Lung (tissue), 12 donors: ENCODE data around the gene SSRP1. TPM values are rescaled to one million over a fixed set of nuclear protein-coding genes. Genes with fewer than 3 reads are reported as not detected.

Experiments
- ATAC-seq: fragments of 200-7000 bp; cut with Tn5 transposase; one replicate; pipeline ENCODE4 v1.9.1; 2020; ENCODE audit warnings: moderate number of reproducible peaks; ENCODE audit not compliant: insufficient read depth, low FRiP score
- DNase-seq, 3 donors: peaks; one replicate each; pipeline ENCODE4 v3.0.0-alpha.2; 2013 to 2017
- H3K27ac ChIP-seq, 2 donors: one replicate each; pipeline ENCODE4 v1.5.1; 2013; ENCODE audit warnings: mild to moderate bottlenecking in 2 of 2, moderate library complexity in 2 of 2, control low read depth in 1 of 2, inconsistent platforms in 1 of 2, low read depth in 1 of 2, low read length in 1 of 2
- H3K27me3 ChIP-seq, 3 donors: one replicate each; pipeline ENCODE4 v1.5.1; 2013; ENCODE audit warnings: low read length in 2 of 3; ENCODE audit not compliant: control insufficient read depth in 3 of 3, insufficient read depth in 3 of 3
- H3K36me3 ChIP-seq, 4 donors: one replicate each; pipeline ENCODE4 v1.5.1; 2013; ENCODE audit warnings: low read length in 4 of 4, mild to moderate bottlenecking in 1 of 4, moderate library complexity in 1 of 4; ENCODE audit not compliant: control insufficient read depth in 4 of 4, insufficient read depth in 4 of 4
- H3K4me1 ChIP-seq, 5 donors: one replicate each; pipeline ENCODE4 v1.5.1; 2013; ENCODE audit warnings: low read length in 5 of 5, mild to moderate bottlenecking in 2 of 5, moderate library complexity in 1 of 5; ENCODE audit not compliant: control insufficient read depth in 5 of 5, insufficient read depth in 5 of 5
- H3K4me3 ChIP-seq: one replicate; pipeline ENCODE4 v1.5.1; 2013; ENCODE audit warnings: mild to moderate bottlenecking, control low read depth, moderate library complexity
- H3K9ac ChIP-seq, 2 donors: one replicate each; pipeline ENCODE4 v1.5.1; 2013; ENCODE audit warnings: low read length in 2 of 2, control low read depth in 1 of 2; ENCODE audit not compliant: insufficient read depth in 1 of 2
- H3K9me3 ChIP-seq, 4 donors: one replicate each; pipeline ENCODE4 v1.5.1; 2013; ENCODE audit warnings: low read length in 3 of 4, mild to moderate bottlenecking in 1 of 4, moderate library complexity in 1 of 4; ENCODE audit not compliant: control insufficient read depth in 4 of 4, insufficient read depth in 3 of 4
- CTCF ChIP-seq: IDR thresholded peaks from 2 replicates; pipeline ENCODE4 v1.5.1; 2012; ENCODE audit warnings: mild to moderate bottlenecking; ENCODE audit errors: control extremely low read depth, extremely low read depth
- WGBS, 2 donors: extraction: QIAGEN DNeasy Blood & Tissue Kit; methylation state at CpG; one replicate each; pipeline ENCODE4 v1.1.7; 2013; 5-methylcytosine and 5-hydroxymethylcytosine counted together
- polyA plus RNA-seq, 2 donors: library from polyadenylated mRNA; stranded (reverse); fragments of 200-250 nt; gene quantifications; one replicate each; pipeline ENCODE4 v1.2.1, GENCODE V29; 2013
- total RNA-seq, 2 donors: library from RNA; depleted of rRNA in 1 of 2; stranded (reverse); fragments of >200 nt in 1 of 2; gene quantifications; one replicate each; pipeline ENCODE4 v1.2.1, GENCODE V29; 2014 to 2021
- donor health status: control.
- donor health status: control.
- donor health status: Bipolar disorder and iron deficiency.
- donor health status: healthy.
- donor health status: DM: yes; HTN: yes; CAD: no.

The SSRP1 gene
- total and polyA plus RNA-seq, 4 donors: 37.1 to 76.9 (median 64.6) TPM

- H3K36me3 ChIP-seq: peaks cover 6 to 73% (median 54%) of the 10 kb centered on the region in 4 donors
- H3K9me3 ChIP-seq: no peaks in the 10 kb centered on the region
- ATAC-seq (no peak), DNase-seq (no peak)
- no peak overlapping the region for H3K4me3 ChIP-seq
- H3K27me3 ChIP-seq: no peaks in the 10 kb centered on the region
- peaks cover 0 to 17% (median 7%) of the 10 kb centered on the region in 5 donors for H3K4me1 ChIP-seq
- H3K27ac ChIP-seq: no peak overlapping the region
- no peak overlapping the region for H3K9ac ChIP-seq
- no peak for TF ChIP-seq CTCF
- WGBS, 2 donors: 94 to 96% methylated on average over 14 of the region's 14 CpGs
Observed at GRCh38 chr11:57331720-57332119, 4.0 kb downstream of the SSRP1 start.

DNA sequence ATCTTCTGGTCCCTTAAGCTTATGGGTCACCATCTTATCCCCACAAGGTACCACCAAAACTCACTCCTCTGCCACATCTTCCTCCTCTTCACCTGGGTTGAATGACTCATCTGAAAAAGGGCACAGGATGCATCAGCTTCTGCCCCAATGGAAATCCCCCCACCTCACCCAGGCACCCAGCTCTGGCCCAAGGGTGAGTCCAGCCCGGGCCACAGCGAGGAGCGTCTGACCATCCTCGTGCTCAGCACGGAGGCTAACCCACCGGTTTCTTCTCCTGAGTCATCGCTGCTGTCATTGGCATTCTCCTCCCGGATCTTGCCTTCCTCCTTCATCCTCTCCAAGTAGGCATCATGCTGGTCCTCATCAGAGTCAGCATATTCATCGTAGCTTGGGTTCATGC lies 5.7 kb downstream of the SSRP1 start:
- 88 to 93% methylated on average over 9 of the region's 9 CpGs for WGBS, 2 donors

GRCh38 chr11:57327721-57328120 lies 8.0 kb downstream of the SSRP1 start:
- H3K27me3 ChIP-seq: no peaks in the 10 kb centered on the region
- TF ChIP-seq CTCF: no peak
- H3K4me1 ChIP-seq: peaks cover 0 to 25% (median 16%) of the 10 kb centered on the region in 5 donors
- 97% methylated on average over 5 of the region's 5 CpGs for WGBS, 2 donors
- no peak for ATAC-seq
- peaks cover 6 to 66% (median 51%) of the 10 kb centered on the region in 4 donors for H3K36me3 ChIP-seq
- no peaks in the 10 kb centered on the region for H3K9me3 ChIP-seq
- H3K4me3 ChIP-seq: no peak overlapping the region
- no peak overlapping the region for H3K27ac ChIP-seq
- DNase-seq: no peak
- H3K9ac ChIP-seq: no peak overlapping the region

More for the DNA sequence above, 5.7 kb downstream of the SSRP1 start:
- ATAC-seq (no peak), DNase-seq (no peak)
- peaks cover 0 to 22% (median 16%) of the 10 kb centered on the region in 5 donors for H3K4me1 ChIP-seq
- no peak for TF ChIP-seq CTCF
- H3K36me3 ChIP-seq: peaks cover 6 to 81% (median 55%) of the 10 kb centered on the region in 4 donors
- no peaks in the 10 kb centered on the region for H3K27me3 ChIP-seq
- H3K9ac ChIP-seq: no peak overlapping the region
- no peak overlapping the region for H3K27ac ChIP-seq
- H3K4me3 ChIP-seq: no peak overlapping the region
- H3K9me3 ChIP-seq: no peaks in the 10 kb centered on the region

DNA sequence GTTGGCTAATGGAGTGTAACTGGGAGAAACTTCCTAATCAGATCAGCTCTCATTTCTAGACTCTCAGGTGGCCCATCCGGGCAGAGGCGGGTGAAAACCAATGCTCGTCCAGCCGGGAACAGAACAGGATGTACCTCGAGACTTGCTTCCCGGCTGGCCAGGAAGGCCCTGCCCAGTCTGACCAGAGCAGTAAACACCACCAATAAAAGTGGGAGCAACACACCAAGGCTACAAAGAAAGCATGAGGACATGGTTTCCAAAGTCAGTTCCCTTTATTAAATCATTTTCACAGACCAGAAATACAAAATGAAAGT lies 10.0 kb downstream of the SSRP1 start:
- Histone ChIP-seq H3K4me1 (peaks cover 0 to 44% (median 29%) of the 10 kb centered on the region in 5 donors), H3K36me3 (peaks cover 4 to 48% (median 32%) of the 10 kb centered on the region in 4 donors), H3K9ac (peak overlapping the region; percentile 49 to 50), H3K27me3 (no peaks in the 10 kb centered on the region), H3K9me3 (no peaks in the 10 kb centered on the region), H3K27ac (peak overlapping the region; percentile 95 to 96), H3K4me3 (no peak overlapping the region)
- WGBS, 2 donors: 10 to 28% methylated on average over 6 of the region's 6 CpGs
- no peak for TF ChIP-seq CTCF
- ATAC-seq (no peak), DNase-seq (peak in 1 of 3 donors; percentile 47)
